ENCODE measurements around the gene PTPRT.

DNA sequence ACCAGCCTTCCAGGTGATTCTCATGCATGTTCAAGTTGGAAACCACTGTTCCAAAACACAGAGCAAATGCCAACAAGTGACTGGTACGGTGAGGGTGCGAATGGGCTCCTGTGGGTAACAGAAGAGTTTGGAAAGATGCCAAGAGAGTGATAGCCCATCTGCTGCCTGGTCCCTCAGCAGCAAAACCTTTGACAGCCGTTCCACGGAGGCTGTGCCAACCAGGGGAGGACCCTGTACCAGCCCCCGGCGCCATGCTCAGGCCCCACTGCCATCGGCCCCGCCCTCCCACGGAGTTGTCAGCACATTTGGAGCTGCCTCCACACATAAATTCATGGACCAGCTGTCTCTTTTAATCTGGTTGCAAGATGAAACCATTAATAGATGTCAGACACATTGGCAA lies 4.4 kb upstream of the PTPRT start:
- TF ChIP-seq EZH2 (IDR thresholded peaks at IDR 0.05) (no peak), POLR2AphosphoS5 (IDR thresholded peaks at IDR 0.05; ENCODE audit: borderline replicate concordance, low read depth, low read length) (no peak), FOXP2 (optimal IDR thresholded peaks at IDR 0.05; ENCODE audit: control extremely low read depth, extremely low read length, insufficient read depth) (no peak)
